HG03066 (cell line): ENCODE results near the gene POR.
"Not testable (repeated sequence)": the region's sequence is repeated elsewhere in the genome, so short reads cannot be mapped to it uniquely, and the experiment has no call there.

Source experiments
- ATAC-seq: cut with Tn5 transposase; IDR thresholded peaks from one replicate; pipeline ENCODE4 v1.9.1; 2021; ENCODE audit warnings: low read depth; ENCODE audit not compliant: unreplicated experiment

The POR gene

GRCh38 chr7:76009672-76010600, 95.0 kb downstream of the POR start:
- ATAC-seq = no peak

DNA sequence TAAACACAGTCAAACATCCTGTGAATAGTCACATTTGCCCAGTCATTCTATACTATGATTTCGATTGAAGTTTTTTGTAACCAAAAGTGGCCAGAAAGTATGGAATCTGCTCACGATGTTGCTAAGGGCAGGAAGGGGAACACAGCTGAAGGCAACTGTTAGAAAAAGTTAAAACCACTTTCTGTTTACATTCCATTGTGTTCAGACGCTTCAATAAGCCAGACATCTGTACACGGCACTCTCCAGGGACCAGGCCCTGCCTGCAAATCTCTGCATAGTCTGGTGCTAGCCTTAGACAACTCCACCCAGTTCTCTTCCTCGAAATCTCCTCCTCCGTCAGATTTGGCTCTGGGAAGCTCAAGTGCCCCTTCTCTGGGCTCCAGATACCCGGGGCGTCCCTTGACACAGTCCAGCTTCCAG, 96.5 kb downstream of the POR start:
- ATAC-seq = no peak

DNA sequence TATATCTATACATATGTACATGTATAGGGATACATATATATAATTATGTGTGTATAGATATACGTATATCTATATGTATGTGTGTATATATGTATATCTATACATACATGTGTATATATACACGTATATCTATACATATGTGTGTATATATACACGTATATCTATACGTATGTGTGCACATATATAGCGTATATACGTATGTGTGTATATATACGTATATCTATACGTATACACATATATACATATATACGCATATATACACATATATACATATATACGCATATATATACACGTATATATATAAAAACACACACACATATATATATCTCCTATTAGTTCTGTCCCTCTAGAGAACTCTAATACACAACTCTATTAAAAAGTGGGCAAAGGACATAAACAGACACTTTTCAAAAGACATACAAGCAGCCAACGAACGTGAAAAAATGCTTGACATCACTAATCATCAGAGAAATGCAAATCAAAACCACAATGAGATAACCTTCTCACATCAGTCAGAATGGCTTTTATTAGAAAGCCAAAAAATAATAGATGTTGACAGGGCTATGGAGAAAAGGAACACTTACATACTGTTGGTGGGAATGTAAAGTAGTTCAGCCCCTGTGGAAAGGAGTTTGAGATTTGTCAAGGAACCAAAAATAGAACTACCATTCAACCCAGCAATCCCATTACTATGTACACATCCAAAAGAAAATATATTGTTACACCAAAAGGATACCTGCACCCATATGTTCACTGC, 101.4 kb downstream of the POR start:
- ATAC-seq = no peak

- not testable (repeated sequence) for ATAC-seq
Measured at GRCh38 chr7:76018520-76018919, 103.6 kb downstream of the POR start.

DNA sequence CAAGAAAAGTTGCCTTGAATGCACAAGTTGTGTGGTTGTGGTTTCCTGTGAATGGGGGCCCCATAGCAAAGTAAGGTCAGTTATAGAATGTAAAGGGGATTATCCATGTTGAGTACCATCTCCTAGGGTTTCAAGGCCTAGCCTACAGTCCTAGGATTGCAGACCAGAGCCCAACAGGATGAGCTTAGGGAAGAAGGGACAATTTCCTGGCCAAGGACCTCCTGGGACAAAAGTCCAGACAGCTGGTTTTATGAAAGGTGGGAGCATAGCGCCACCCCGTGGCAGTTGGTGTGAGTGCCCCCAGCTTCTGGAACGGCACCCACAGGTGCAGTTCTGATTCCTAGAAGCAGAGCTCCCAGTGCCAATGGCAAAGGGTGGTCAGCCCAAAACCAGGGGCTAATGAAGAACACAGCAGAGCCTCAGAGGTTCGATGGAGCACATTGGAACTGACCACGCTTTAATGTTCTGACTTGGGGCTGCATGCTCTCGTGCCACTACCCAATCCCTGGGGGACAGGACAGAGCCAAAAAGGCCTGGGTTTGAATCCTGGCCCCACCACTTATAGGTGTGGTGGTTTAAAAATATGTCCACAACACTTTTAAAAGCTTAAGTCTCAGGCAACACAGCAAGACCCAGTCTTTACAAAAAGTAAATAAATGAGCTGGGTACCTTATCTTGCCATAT, 105.2 kb downstream of the POR start:
- ATAC-seq = no peak

DNA sequence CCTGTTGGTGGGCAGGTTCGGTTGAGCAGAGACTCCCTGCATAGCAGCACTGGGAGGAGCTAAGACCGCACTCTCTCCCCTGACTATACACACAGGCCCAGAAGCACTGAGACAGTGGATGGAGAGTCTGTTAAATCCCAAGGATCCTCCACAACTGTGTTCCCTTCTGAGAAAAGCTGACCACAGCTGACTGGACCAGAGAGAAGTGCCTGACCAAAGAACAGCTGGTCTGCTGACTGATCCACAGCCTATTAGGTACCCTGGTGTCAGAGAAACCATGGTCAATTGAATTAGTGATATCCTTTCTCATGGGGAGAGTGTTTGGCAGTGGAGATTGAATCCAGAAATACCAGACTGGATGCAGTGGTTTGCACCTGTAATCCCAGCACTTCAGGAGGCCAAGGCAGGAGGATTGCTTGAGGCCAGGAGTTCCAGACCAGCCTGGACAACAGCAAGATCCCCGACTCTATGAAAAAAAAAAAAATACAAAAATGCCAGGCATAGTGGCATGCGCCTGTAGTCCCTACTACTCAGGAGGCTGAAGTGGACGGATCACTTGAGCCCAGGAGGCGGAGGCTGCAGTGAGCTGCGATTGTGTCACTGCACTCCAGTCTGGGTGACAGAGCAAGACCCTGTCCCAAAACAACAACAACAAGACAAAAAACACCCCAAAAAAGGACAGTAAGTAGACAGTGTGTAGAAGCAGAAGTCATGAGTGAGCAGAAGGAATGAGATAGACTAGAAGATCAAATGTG, 107.2 kb downstream of the POR start:
- no peak for ATAC-seq

DNA sequence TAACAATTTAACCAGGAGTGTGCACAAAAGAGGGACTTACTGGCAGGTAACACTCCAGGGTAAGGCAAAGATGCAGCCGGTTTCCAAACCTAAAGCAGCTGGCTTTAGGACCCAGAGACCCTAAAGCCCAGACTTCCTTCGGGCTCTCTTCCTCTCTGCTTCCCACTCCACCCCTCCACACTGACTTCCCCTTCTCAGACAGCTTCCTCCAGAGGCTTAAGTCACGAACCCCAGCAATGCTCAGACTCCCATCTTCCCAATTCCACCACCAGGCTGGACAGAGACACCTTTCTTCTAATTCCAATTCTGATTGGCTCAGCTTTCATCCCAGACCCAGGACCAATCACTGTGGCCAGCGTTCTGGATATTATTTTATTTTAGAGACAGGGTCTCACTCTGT, 108.0 kb downstream of the POR start:
- no peak for ATAC-seq

GRCh38 chr7:76029682-76030081, 114.7 kb downstream of the POR start:
- ATAC-seq = not testable (repeated sequence)

- ATAC-seq = no peak
Measured at GRCh38 chr7:76031964-76032363, 117.0 kb downstream of the POR start.
